DND-41 (cell line): ENCODE measurements around the gene NTM.

Source experiments
- CTCF ChIP-seq: IDR thresholded peaks from 2 replicates; pipeline ENCODE4 v1.5.1; 2012; ENCODE audit warnings: borderline replicate concordance, low read length, moderate library complexity, mild to moderate bottlenecking; ENCODE audit not compliant: poor library complexity, severe bottlenecking; ENCODE audit errors: extremely low read depth
- EZH2 ChIP-seq: IDR thresholded peaks from 3 replicates; pipeline ENCODE4 v1.6.1; 2012; ENCODE audit warnings: borderline replicate concordance, low read depth, mild to moderate bottlenecking, moderate library complexity, low read length, inconsistent platforms; ENCODE audit not compliant: severe bottlenecking

GRCh38 chr11:131458421-131458820 is 88.0 kb downstream of the NTM start:
- TF ChIP-seq CTCF (no peak), EZH2 (no peak)
